ENCODE measurements around the gene SYNE3.

DNA sequence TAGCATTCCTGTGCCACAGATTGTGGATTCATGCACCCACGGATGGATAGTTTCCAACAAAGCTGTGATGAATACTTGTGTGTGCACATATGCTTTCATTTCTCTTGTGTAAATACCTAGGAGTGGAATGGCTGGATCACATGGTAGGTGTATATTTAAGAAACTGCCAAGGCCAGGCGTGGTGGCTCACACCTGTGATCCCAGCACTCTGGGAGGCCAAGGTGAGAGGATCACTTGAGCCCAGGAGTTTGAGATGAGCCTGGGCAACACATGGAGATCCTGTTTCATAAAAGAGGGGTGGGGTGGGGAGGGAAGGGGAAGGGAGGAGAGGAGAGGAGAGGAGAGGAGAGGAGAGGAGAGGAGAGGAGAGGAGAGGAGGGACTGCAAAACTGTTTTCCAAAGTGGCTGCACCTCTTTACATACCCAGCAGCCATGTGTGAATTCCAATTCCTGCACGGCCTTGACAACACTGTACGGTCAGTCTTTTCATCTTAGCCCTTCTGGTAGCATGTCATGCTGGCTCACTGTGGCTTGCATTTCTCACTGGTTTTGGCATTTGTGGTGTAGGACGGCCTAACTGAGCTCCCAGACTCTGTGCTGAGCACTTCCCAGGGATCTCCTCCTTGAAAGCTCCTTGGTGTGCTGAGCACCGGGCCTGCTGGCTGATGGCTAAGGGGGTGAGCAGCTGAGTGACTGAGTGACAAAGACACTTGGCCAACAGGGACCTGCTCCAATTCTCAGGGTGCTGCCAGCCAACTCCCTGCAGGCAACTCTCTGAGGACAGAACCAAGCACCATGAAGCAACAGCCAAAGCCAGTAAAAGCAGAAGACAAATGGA, 27.9 kb downstream of the SYNE3 start:
- no peak for TF ChIP-seq POLR2A (IDR thresholded peaks at IDR 0.05)
- TF ChIP-seq, protein P1, sequence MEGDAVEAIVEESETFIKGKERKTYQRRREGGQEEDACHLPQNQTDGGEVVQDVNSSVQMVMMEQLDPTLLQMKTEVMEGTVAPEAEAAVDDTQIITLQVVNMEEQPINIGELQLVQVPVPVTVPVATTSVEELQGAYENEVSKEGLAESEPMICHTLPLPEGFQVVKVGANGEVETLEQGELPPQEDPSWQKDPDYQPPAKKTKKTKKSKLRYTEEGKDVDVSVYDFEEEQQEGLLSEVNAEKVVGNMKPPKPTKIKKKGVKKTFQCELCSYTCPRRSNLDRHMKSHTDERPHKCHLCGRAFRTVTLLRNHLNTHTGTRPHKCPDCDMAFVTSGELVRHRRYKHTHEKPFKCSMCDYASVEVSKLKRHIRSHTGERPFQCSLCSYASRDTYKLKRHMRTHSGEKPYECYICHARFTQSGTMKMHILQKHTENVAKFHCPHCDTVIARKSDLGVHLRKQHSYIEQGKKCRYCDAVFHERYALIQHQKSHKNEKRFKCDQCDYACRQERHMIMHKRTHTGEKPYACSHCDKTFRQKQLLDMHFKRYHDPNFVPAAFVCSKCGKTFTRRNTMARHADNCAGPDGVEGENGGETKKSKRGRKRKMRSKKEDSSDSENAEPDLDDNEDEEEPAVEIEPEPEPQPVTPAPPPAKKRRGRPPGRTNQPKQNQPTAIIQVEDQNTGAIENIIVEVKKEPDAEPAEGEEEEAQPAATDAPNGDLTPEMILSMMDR (IDR thresholded peaks at IDR 0.05) = no peak
